Activated CD8-positive, alpha-beta T cell treated with anti-CD3 and anti-CD28 coated beads for 36 hours (primary cell): Measurements from ENCODE around the gene TDO2. TPM values are rescaled to one million over a fixed set of nuclear protein-coding genes. Genes with fewer than 3 reads are reported as not detected.

ENCODE experiments used
- ATAC-seq: fragments of 200-7000 bp; cut with Tn5 transposase; one replicate; pipeline ENCODE4 v1.10.0; 2021; ENCODE audit warnings: mild to moderate bottlenecking, moderate library complexity
- CTCF ChIA-PET: fragments of 350-600 bp; sonication (Branson Sonifier 250); formaldehyde crosslinking; loops from one replicate; lab custom pipeline; 2021; ENCODE audit warnings: antibody characterized with exemption; lab: Charles Lee
- POLR2A ChIA-PET: fragments of 350-600 bp; sonication (Branson Sonifier 250); formaldehyde crosslinking; loops from one replicate; lab custom pipeline; 2021; ENCODE audit warnings: antibody characterized with exemption; lab: Charles Lee
- DNase-seq: peaks from one replicate; pipeline ENCODE4 v3.0.0-alpha.2; 2020
- H3K27ac Mint-ChIP-seq: one replicate; pipeline ENCODE4 v1.8.0; 2021; ENCODE audit warnings: mild to moderate bottlenecking, mixed read lengths
- H3K27me3 Mint-ChIP-seq: one replicate; pipeline ENCODE4 v1.8.0; 2021; ENCODE audit warnings: mixed read lengths
- H3K36me3 Mint-ChIP-seq: one replicate; pipeline ENCODE4 v1.8.0; 2021; ENCODE audit warnings: low read depth, mixed read lengths
- H3K4me1 Mint-ChIP-seq: one replicate; pipeline ENCODE4 v1.8.0; 2021; ENCODE audit warnings: low read depth, mixed read lengths
- H3K4me3 Mint-ChIP-seq: one replicate; pipeline ENCODE4 v1.8.0; 2021; ENCODE audit warnings: mild to moderate bottlenecking, moderate library complexity, mixed read lengths
- H3K9me3 Mint-ChIP-seq: one replicate; pipeline ENCODE4 v1.8.0; 2021; ENCODE audit warnings: mixed read lengths
- CTCF ChIP-seq: fragments of 200-600 bp; IDR thresholded peaks from one replicate; pipeline ENCODE4 v1.8.0; 2022; ENCODE audit warnings: antibody characterized with exemption, mild to moderate bottlenecking
- intact Hi-C: fragments of 100-400 bp; cut with micrococcal nuclease; formaldehyde crosslinking; loops from one replicate; pipeline ENCODE4 v1.10.0; 2022
- total RNA-seq, 2 experiments: library from RNA; stranded (reverse); gene quantifications; one replicate each; pipeline ENCODE4 v1.2.3, GENCODE V29; 2021

Gene TDO2
- total RNA-seq, 2 experiments from 2014 or later, result not detected

GRCh38 chr4:155941820-155942219 lies 38.3 kb downstream of the TDO2 start:
- Mint-ChIP-seq H3K27me3 (no peaks in the 10 kb centered on the region), H3K27ac (no peak overlapping the region), H3K36me3 (peaks cover 8% of the 10 kb centered on the region), H3K4me3 (no peak overlapping the region), H3K9me3 (no peaks in the 10 kb centered on the region), H3K4me1 (no peaks in the 10 kb centered on the region)
- TF ChIP-seq CTCF, result no peak
- ChIA-PET CTCF (interaction anchor here (1.2 kb wide), 1 partner anchor 11 kb away, joined by 6 read pairs; the partner anchor contains the start of gene CTSO), POLR2A (interaction anchor here (1.8 kb wide), 1 partner anchor 12 kb away, joined by 4 read pairs; the partner anchor contains the start of gene CTSO)
- no peak for ATAC-seq
- DNase-seq, result no peak
- intact Hi-C loops, result no loop called here

DNA sequence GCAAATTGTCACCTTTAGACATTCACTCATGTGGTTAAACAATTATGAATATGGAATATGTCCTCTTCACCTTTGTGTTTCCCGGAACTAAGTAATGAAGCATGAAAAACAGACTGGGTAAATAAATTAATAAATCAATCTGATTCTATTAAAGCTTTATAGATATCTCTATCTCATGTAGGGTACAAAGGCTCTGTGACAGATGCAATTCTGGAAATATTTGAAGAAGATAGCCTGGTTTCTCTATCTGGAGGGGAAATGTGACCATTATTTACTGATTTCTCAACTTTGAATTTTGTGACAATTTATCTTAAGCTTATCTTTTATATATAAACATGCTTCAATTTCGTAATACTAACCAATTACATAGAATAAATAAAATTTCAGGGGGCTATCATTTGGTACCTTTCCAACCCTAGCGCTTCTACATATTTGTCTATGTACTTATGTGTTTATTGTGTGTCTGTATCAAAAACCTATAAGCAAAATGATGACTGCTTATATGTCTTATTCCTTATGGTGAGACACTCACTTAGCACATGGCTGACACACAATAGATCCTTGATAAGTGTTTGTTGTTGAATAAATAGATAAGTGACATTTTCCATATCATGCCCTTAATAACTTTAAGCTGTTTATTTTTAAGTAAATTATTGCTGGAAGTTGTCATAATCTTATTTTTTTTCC lies 40.3 kb downstream of the TDO2 start:
- ATAC-seq (no peak), DNase-seq (no peak)
- H3K36me3 Mint-ChIP-seq, result peaks cover 2% of the 10 kb centered on the region
- H3K27ac Mint-ChIP-seq, result no peak overlapping the region
- no peak for TF ChIP-seq CTCF
- POLR2A ChIA-PET, result interaction anchor here (1.4 kb wide), 1 partner anchor 9 kb away, joined by 5 read pairs; no protein-coding TSS in a partner anchor
- H3K4me1 Mint-ChIP-seq, result peaks cover 5% of the 10 kb centered on the region
- H3K27me3 Mint-ChIP-seq, result no peaks in the 10 kb centered on the region
- H3K4me3 Mint-ChIP-seq, result no peak overlapping the region
- intact Hi-C loops, result no loop called here
- H3K9me3 Mint-ChIP-seq, result no peaks in the 10 kb centered on the region
- CTCF ChIA-PET, result interaction anchor here (1.8 kb wide), 1 partner anchor 9 kb away, joined by 14 read pairs; the partner anchor contains the start of gene CTSO

- ChIA-PET CTCF (interaction anchor here (1.8 kb wide), 1 partner anchor 9 kb away, joined by 14 read pairs; the partner anchor contains the start of gene CTSO), POLR2A (interaction anchor here (1.4 kb wide), 1 partner anchor 8 kb away, joined by 5 read pairs; no protein-coding TSS in a partner anchor)
- no peak for TF ChIP-seq CTCF
- Mint-ChIP-seq H3K4me1 (peaks cover 5% of the 10 kb centered on the region), H3K4me3 (no peak overlapping the region), H3K9me3 (no peaks in the 10 kb centered on the region), H3K27me3 (no peaks in the 10 kb centered on the region), H3K27ac (no peak overlapping the region), H3K36me3 (peaks cover 2% of the 10 kb centered on the region)
- no peak for ATAC-seq
- intact Hi-C loops, result no loop called here
- no peak for DNase-seq
Observed at GRCh38 chr4:155944516-155944915, 41.0 kb downstream of the TDO2 start.

- Mint-ChIP-seq H3K9me3 (no peaks in the 10 kb centered on the region), H3K4me3 (no peak overlapping the region), H3K27ac (no peak overlapping the region), H3K36me3 (no peaks in the 10 kb centered on the region), H3K27me3 (no peaks in the 10 kb centered on the region), H3K4me1 (peaks cover 8% of the 10 kb centered on the region)
- ATAC-seq, result no peak
- no peak for TF ChIP-seq CTCF
- ChIA-PET CTCF (no interaction called here), POLR2A (no interaction called here)
- no peak for DNase-seq
- intact Hi-C loops, result no loop called here
Observed at GRCh38 chr4:155946486-155946885, 43.0 kb downstream of the TDO2 start.

- ATAC-seq, result no peak
- Mint-ChIP-seq H3K27ac (no peak overlapping the region), H3K4me1 (peaks cover 15% of the 10 kb centered on the region), H3K4me3 (no peak overlapping the region), H3K36me3 (no peaks in the 10 kb centered on the region), H3K9me3 (no peaks in the 10 kb centered on the region), H3K27me3 (no peaks in the 10 kb centered on the region)
- ChIA-PET CTCF (no interaction called here), POLR2A (interaction anchor here (1.0 kb wide), 1 partner anchor 25 kb away, joined by 4 read pairs; no protein-coding TSS in a partner anchor)
- intact Hi-C loops, result no loop called here
- no peak for TF ChIP-seq CTCF
- no peak for DNase-seq
Observed at GRCh38 chr4:155948541-155948940, 45.0 kb downstream of the TDO2 start.
